HepG2 (cell line): ENCODE data around the gene PEA15. TPM values are rescaled to one million over a fixed set of nuclear protein-coding genes. Genes with fewer than 3 reads are reported as not detected.

ENCODE experiments used
- CREB3 ChIP-seq: sonication (generic); formaldehyde crosslinking; IDR thresholded peaks from 2 replicates; pipeline ENCODE4 v1.5.0; 2020; ENCODE audit warnings: missing genetic modification reagents
- EZH2 ChIP-seq: conservative IDR thresholded peaks from 2 replicates; pipeline ENCODE4 v1.6.1; 2012; ENCODE audit warnings: mild to moderate bottlenecking, low read depth, low read length, moderate library complexity
- FOXA1 ChIP-seq, 2 experiments: fragments of 450-650 bp in 1 of 2; sonication (generic) in 1 of 2; formaldehyde crosslinking in 1 of 2; IDR thresholded peaks; 2 replicates each; pipeline versions ENCODE4 v1.4.0 to v1.6.1; 2016 to 2020; ENCODE audit warnings: missing genetic modification reagents in 1 of 2
- FOXP1 ChIP-seq, 2 experiments: fragments of 450-650 bp in 1 of 2; IDR thresholded peaks; 2 replicates each; pipeline ENCODE4 v1.6.1; 2017 to 2018; ENCODE audit warnings: antibody characterized with exemption in 1 of 2
- GATAD1 ChIP-seq: IDR thresholded peaks from 2 replicates; pipeline ENCODE4 v1.6.1; 2016; ENCODE audit warnings: missing genetic modification reagents, missing compliant biosample characterization
- GLI4 ChIP-seq: sonication (generic); formaldehyde crosslinking; IDR thresholded peaks from 2 replicates; pipeline ENCODE4 v1.5.1; 2020; ENCODE audit warnings: missing genetic modification reagents, mild to moderate bottlenecking, moderate library complexity, borderline replicate concordance
- GPBP1L1 ChIP-seq: sonication (generic); formaldehyde crosslinking; IDR thresholded peaks from 2 replicates; pipeline ENCODE4 v1.5.0; 2020; ENCODE audit warnings: mild to moderate bottlenecking, missing genetic modification reagents
- MAZ ChIP-seq, 2 experiments: sonication (generic) in 1 of 2; formaldehyde crosslinking in 1 of 2; IDR thresholded peaks; 2 replicates each; pipeline versions ENCODE4 v1.5.0 to v1.6.1; 2012 to 2020; ENCODE audit warnings: low read depth in 2 of 2, mild to moderate bottlenecking in 2 of 2, borderline replicate concordance in 1 of 2, improper control_type of control experiment in 1 of 2, low read length in 1 of 2, missing genetic modification reagents in 1 of 2, moderate library complexity in 1 of 2
- MTA1 ChIP-seq: sonication (generic); formaldehyde crosslinking; IDR thresholded peaks from 2 replicates; pipeline ENCODE4 v1.4.0; 2020; ENCODE audit warnings: missing genetic modification reagents, mild to moderate bottlenecking, borderline replicate concordance
- MTA3 ChIP-seq: sonication (generic); formaldehyde crosslinking; IDR thresholded peaks from 2 replicates; pipeline ENCODE4 v1.4.0; 2020; ENCODE audit warnings: missing genetic modification reagents
- MXD4 ChIP-seq: IDR thresholded peaks from 2 replicates; pipeline ENCODE4 v1.6.1; 2016; ENCODE audit warnings: mild to moderate bottlenecking, missing biosample characterization, missing genetic modification reagents
- SIN3B ChIP-seq: fragments of 150-350 bp; IDR thresholded peaks from 2 replicates; pipeline ENCODE4 v1.6.1; 2014; ENCODE audit warnings: low read length
- SMARCC2 ChIP-seq: fragments of 450-650 bp; IDR thresholded peaks from 2 replicates; pipeline ENCODE4 v1.6.1; 2017; ENCODE audit warnings: antibody characterized with exemption, mild to moderate bottlenecking
- THAP11 ChIP-seq: IDR thresholded peaks from 2 replicates; pipeline ENCODE4 v1.6.1; 2016; ENCODE audit warnings: missing biosample characterization, missing genetic modification reagents
- TIGD3 ChIP-seq: sonication (generic); formaldehyde crosslinking; IDR thresholded peaks from 2 replicates; pipeline ENCODE4 v1.5.1; 2020; ENCODE audit warnings: mild to moderate bottlenecking, missing genetic modification reagents, borderline replicate concordance
- ZBTB14 ChIP-seq: sonication (generic); formaldehyde crosslinking; IDR thresholded peaks from 2 replicates; pipeline ENCODE4 v1.4.0; 2020; ENCODE audit warnings: missing genetic modification reagents
- ZBTB2 ChIP-seq: sonication (generic); formaldehyde crosslinking; IDR thresholded peaks from 2 replicates; pipeline ENCODE4 v1.8.0; 2022; ENCODE audit warnings: low read depth, missing genetic modification reagents
- ZNF282 ChIP-seq: fragments of 450-650 bp; IDR thresholded peaks from 2 replicates; pipeline ENCODE4 v1.6.1; 2018; ENCODE audit not compliant: partially characterized antibody
- ZNF563 ChIP-seq: sonication (generic); formaldehyde crosslinking; IDR thresholded peaks from 2 replicates; pipeline ENCODE4 v1.8.0; 2022; ENCODE audit warnings: mild to moderate bottlenecking, moderate library complexity, missing genetic modification reagents
- ZNF607 ChIP-seq: sonication (generic); formaldehyde crosslinking; IDR thresholded peaks from 2 replicates; pipeline ENCODE4 v1.5.1; 2020; ENCODE audit warnings: missing genetic modification reagents, mild to moderate bottlenecking, borderline replicate concordance
- ZNF709 ChIP-seq: sonication (generic); formaldehyde crosslinking; IDR thresholded peaks from 2 replicates; pipeline ENCODE4 v1.5.0; 2020; ENCODE audit warnings: mild to moderate bottlenecking, missing genetic modification reagents
- polyA plus RNA-seq, 8 experiments: library from polyadenylated mRNA; depleted of rRNA in 3 of 8; stranded (reverse) in 7 of 8; unstranded in 1 of 8; fragments of >200 nt; fragmentation: Illumina TruSeq in 4 of 8; extraction: Trizol in 4 of 8; gene quantifications; 2 replicates each; pipeline versions ENCODE4 v1.2.1 to v1.2.3, GENCODE V29; 2011 to 2016; ENCODE audit warnings: low read depth in 4 of 8, missing spikeins in 1 of 8, mixed read lengths in 1 of 8; ENCODE audit not compliant: insufficient read depth in 1 of 8
- total RNA-seq, 5 experiments: library from RNA; depleted of rRNA; stranded (reverse); fragments of >200 nt; fragmentation: Illumina TruSeq; extraction: Trizol; gene quantifications; 2 replicates each; pipeline ENCODE4 v1.2.3, GENCODE V29; 2016; ENCODE audit warnings: low read depth in 1 of 5

Gene PEA15
- total and polyA plus RNA-seq, 2 of the 13 experiments (the other 11 are each of a cell fraction or from before 2014, with no cell fraction given), result 12.1 to 35.2 TPM

- no peak for TF ChIP-seq EZH2
- no peak for TF ChIP-seq ZBTB14 (CRISPR knock-in tag)
- no peak for TF ChIP-seq CREB3
- no peak for TF ChIP-seq FOXP1 (IDR thresholded peaks at IDR 0.05)
- no peak for TF ChIP-seq FOXP1 (CRISPR knock-in tag; IDR thresholded peaks at IDR 0.05)
- no peak for TF ChIP-seq ZNF282
- TF ChIP-seq THAP11 (CRISPR knock-in tag), result peak; percentile 47; the same call in 1 of the 2 replicates
- no peak for TF ChIP-seq SMARCC2
- no peak for TF ChIP-seq FOXA1 (IDR thresholded peaks at IDR 0.05)
- TF ChIP-seq FOXA1 (CRISPR knock-in tag; IDR thresholded peaks at IDR 0.05), result no peak
- peak; percentile 53; the same call in 1 of the 2 replicates for TF ChIP-seq MTA1 (CRISPR knock-in tag)
- TF ChIP-seq ZNF563 (CRISPR knock-in tag), result 0 out of 2 replicates have a peak, but pooled peaks have one; percentile 38
- no peak for TF ChIP-seq MTA3 (CRISPR knock-in tag)
- TF ChIP-seq GATAD1 (CRISPR knock-in tag), result no peak
- 0 out of 2 replicates have a peak, but pooled peaks have one; percentile 40 for TF ChIP-seq ZNF709
- 0 out of 2 replicates have a peak, but pooled peaks have one; percentile 27 for TF ChIP-seq MXD4 (CRISPR knock-in tag)
- no peak for TF ChIP-seq TIGD3 (CRISPR knock-in tag)
- TF ChIP-seq MAZ (IDR thresholded peaks at IDR 0.05; ENCODE audit: borderline replicate concordance, low read depth, low read length), result no peak
- peak; percentile 20 for TF ChIP-seq MAZ (CRISPR knock-in tag; IDR thresholded peaks at IDR 0.05; ENCODE audit: low read depth)
- TF ChIP-seq ZNF607 (CRISPR knock-in tag), result 0 out of 2 replicates have a peak, but pooled peaks have one; percentile 46
- no peak for TF ChIP-seq ZBTB2 (CRISPR knock-in tag)
- no peak for TF ChIP-seq GPBP1L1 (CRISPR knock-in tag)
- no peak for TF ChIP-seq GLI4 (CRISPR knock-in tag)
- 0 out of 2 replicates have a peak, but pooled peaks have one; percentile 48 for TF ChIP-seq SIN3B
Measured at GRCh38 chr1:160193091-160193819, 11.9 kb upstream of the PEA15 start (continued).
